MG63 (cell line): ENCODE results near the gene PXYLP1. TPM values are rescaled to one million over a fixed set of nuclear protein-coding genes. Genes with fewer than 3 reads are reported as not detected.

ENCODE experiments used
- DNase-seq: peaks from one replicate; pipeline ENCODE4 v3.0.0-alpha.2; 2020
- H3K27me3 ChIP-seq: fragments of 250-450 bp; sonication (Bioruptor Pico); 2 replicates; pipeline ENCODE4 v1.5.1; 2020; ENCODE audit warnings: mild to moderate bottlenecking, moderate library complexity
- H3K36me3 ChIP-seq: fragments of 250-450 bp; sonication (Bioruptor Pico); 2 replicates; pipeline ENCODE4 v1.5.1; 2020; ENCODE audit warnings: mild to moderate bottlenecking, moderate library complexity
- H3K4me3 ChIP-seq: fragments of 250-450 bp; sonication (Bioruptor Pico); 2 replicates; pipeline ENCODE4 v1.5.1; 2020; ENCODE audit warnings: mild to moderate bottlenecking, moderate library complexity
- H3K9me3 ChIP-seq: fragments of 250-450 bp; sonication (Bioruptor Pico); 2 replicates; pipeline ENCODE4 v1.5.1; 2020; ENCODE audit warnings: mild to moderate bottlenecking, moderate library complexity
- total RNA-seq: library from RNA; depleted of rRNA; stranded (reverse); fragments of >200 nt; shearing (Covaris generic); gene quantifications from 2 replicates; pipeline ENCODE4 v1.2.3, GENCODE V29; 2014; ENCODE audit warnings: low replicate concordance

Gene PXYLP1
- total RNA-seq, 1 experiment from 2014 or later = 39.1 TPM

DNA sequence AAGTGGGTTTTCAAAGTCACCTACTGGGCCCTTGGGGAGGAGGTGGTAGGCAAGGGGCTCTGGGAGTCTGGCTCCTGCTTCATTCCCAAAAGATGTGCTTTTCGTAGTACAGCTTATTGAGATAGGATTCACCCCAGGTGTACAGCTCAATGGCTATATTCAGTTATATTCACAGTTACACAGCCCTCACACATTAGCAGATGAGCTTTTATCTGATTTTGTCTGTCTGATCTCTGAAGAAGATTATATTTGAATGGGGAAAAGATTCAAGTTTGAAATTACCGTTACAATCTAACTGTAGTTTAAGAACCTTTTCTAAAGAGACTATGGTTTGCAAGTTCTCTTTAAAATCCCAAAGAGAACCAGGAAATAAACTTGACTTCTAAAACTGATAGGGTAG is 27.3 kb downstream of the PXYLP1 start:
- peaks cover 2% of the 10 kb centered on the region; the same call in 1 of the 2 replicates for H3K36me3 ChIP-seq

DNA sequence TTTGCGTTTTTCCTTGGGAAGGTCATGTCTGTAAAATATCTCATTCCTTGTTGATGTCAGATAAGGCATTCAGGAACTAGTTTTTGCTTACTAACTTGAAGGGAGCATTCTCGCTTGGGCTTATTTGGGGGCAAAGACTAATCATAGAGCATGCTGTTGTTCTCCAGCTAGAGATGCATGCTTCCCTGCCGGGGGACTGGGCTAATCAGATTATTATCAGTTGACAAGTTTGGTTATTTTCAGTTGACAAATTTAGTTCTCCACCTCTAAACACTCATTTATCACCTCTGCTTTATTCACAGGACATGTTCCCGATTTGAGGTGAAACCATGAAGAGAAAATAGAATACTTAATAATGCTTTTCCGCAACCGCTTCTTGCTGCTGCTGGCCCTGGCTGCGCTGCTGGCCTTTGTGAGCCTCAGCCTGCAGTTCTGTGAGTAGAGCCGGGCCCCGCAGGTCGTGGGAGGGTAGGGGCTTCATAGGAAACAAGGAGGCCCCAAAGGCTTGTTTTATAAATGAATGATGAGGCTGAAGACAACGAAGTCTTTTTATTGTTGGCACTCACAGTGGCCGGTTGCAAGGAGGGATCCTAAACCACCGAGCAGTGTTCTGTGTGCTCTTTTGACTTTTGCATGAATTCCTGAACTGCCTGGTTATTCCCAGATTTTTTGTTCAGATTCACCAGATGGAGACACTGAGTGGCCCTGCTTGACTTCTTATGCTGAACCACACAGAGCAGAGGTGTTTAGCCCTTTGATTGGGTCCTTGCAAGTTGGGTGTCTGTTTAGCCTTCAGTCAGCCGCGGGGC is 28.4 kb downstream of the PXYLP1 start:
- H3K4me3 ChIP-seq = no peak overlapping the region
- H3K27me3 ChIP-seq = no peaks in the 10 kb centered on the region
- DNase-seq = no peak
- no peaks in the 10 kb centered on the region for H3K9me3 ChIP-seq
- peaks cover 5% of the 10 kb centered on the region for H3K36me3 ChIP-seq

More for the DNA sequence above, 27.3 kb downstream of the PXYLP1 start:
- H3K27me3 ChIP-seq = no peaks in the 10 kb centered on the region
- no peak overlapping the region for H3K4me3 ChIP-seq
- DNase-seq = no peak
- no peaks in the 10 kb centered on the region for H3K9me3 ChIP-seq

DNA sequence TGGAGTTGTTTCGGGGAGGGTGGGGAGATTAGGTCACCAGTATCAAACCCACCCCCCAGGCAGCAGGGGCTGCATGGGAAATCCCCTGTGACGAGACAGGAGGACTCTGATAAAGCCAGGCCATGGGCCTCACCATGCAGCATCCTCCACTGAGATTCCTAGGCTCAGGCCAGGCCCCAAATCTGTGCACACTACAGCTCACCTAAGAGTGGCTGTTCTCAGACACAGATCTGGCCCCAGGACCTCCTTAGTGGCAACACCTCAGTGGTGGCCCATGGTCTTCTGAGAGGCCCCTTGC is 29.0 kb downstream of the PXYLP1 start:
- Histone ChIP-seq H3K27me3 (no peaks in the 10 kb centered on the region), H3K36me3 (peaks cover 5% of the 10 kb centered on the region), H3K9me3 (no peaks in the 10 kb centered on the region), H3K4me3 (no peak overlapping the region)
- no peak for DNase-seq

DNA sequence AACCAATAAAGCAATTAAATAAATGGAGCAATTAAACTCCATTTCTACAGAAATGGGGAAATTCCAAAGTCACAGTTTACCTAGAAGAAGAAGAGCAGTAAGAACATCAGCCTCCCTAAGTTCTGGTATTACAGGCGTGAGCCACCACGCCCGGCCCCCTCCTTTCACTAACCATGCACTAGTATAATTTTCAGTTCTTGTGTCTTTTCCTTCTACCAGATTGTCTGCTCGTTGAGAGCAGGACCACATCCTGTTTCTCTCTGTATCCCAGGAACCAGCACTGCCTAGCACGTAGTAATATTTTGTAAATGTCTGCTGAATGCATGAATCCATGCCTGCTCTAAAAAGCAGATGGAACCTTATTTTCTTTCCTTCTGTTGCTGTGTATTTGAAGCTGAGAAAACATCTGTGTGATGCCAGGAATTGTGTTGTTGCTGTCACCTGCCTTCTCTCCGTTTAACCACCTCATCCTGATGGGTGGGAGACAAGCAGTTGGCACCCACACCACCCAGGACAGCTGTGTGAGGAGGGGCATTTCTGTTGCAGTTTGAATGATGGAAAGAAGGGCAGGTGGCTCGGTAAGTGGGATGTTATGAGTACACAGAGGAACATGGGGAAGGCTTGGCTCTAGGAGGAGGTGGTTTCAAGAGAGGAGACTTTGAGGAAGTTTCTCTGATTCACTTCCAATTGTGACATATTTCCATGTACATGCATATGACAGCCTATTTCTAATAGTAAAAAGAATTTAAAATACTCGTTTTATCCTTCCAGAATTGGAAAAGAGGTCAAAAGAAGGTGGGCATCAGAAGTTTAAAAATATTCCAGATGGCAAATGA is 30.1 kb downstream of the PXYLP1 start:
- no peak for DNase-seq

DNA sequence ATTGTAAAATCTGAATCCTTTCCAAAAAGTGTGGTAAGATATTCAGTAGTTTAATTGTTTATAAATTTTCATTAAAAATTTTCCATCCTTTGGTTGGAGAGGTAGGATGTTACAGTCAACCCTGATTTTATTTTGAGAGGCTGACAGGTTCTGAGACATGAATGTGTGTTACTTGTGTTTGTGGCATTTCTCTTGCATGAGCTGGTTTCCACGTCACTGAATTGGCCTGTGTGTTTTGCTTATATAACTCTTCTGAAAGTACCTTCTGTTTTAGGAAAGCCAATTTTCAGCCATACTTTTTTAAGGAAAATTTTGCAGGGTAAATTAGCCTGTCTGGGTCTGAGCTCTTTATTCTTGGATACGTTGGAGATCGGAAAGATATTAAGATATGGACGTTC is 30.7 kb downstream of the PXYLP1 start:
- peak; percentile 28 for DNase-seq
- Histone ChIP-seq H3K9me3 (no peaks in the 10 kb centered on the region), H3K4me3 (no peak overlapping the region), H3K36me3 (peaks cover 3% of the 10 kb centered on the region), H3K27me3 (no peaks in the 10 kb centered on the region)

More for the DNA sequence above, 30.1 kb downstream of the PXYLP1 start:
- H3K27me3 ChIP-seq = no peaks in the 10 kb centered on the region
- no peak overlapping the region for H3K4me3 ChIP-seq
- no peaks in the 10 kb centered on the region for H3K9me3 ChIP-seq
- peaks cover 3% of the 10 kb centered on the region for H3K36me3 ChIP-seq

DNA sequence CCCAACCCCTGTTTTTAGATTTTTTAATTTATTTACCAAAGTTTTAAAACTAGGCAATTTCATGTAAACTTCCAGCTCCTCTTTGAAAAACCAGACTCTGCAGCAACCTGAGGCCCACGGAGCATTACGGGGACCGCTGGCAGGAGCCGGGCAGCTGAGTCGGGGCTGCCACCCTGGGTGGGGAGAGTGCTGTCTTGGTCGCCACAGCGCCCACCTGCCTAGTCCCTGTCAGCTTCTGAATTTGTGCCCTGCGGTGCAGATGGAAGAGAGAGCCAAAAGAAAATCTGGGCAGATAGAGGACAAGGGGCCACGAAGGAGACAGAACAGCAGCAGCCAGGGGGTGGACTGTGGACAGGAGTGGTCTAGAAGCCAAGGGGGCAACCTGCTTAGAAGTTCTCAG is 34.6 kb downstream of the PXYLP1 start:
- DNase-seq = no peak

DNA sequence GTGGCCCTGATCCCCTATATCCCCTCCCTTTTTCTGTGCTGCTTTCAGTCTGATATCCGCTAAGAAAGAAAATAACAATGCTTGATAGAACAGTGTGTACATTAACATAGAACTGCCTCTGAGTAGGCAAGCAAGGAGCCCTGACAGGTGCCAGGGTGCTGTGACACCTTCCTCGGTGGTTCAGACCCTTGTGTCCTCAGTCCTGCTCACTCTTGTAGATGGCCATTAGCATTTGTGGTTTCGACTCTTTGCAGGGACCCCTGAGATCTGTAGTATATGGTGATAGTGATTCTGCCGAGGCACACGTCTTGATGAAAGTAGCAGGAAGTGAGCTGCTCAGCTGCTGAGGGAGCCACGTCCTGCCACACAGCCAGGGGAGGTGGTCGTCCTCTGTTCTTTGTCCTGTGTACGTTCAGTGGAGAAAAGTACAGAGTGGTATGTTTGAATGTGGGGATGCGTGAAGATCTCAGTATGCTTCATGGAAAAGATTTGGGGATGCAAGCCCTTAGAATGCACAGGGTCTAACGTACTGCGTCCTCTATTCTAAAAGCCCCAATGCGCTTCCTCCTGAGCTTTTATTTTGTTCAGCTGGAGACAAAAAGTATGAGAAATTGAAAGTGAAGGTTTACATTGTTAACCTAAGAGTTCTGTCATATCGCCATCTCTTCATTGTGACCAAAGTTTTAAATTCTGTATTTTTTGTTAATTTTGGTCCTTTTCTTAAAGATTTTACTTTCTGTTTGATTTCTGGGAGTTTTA is 35.4 kb downstream of the PXYLP1 start:
- DNase-seq = no peak
- Histone ChIP-seq H3K4me3 (no peak overlapping the region), H3K9me3 (no peaks in the 10 kb centered on the region)

More for the DNA sequence above, 34.6 kb downstream of the PXYLP1 start:
- Histone ChIP-seq H3K4me3 (no peak overlapping the region), H3K27me3 (no peaks in the 10 kb centered on the region), H3K36me3 (peaks cover 3% of the 10 kb centered on the region), H3K9me3 (no peaks in the 10 kb centered on the region)

DNA sequence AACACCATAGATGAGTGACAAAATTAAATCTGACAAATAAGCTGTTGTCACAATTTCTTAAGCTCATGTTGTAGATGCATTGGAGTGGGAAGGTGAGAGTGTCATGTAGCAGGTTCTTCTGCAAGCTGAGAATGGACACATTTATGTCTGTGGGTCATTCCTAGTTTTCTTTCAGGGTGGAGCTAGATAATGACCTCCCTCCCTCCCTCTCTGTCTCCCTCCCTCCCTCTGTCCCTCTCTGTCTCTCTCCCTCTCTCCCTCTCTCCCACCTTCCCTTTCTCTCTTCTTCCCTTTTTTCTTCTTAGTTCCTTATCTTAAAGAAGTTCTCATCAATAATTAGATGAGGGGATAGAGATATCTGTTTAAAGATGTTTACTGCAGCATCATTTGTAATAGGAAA is 36.0 kb downstream of the PXYLP1 start:
- no peak for DNase-seq

More for the DNA sequence above, 35.4 kb downstream of the PXYLP1 start:
- Histone ChIP-seq H3K36me3 (peaks cover 3% of the 10 kb centered on the region), H3K27me3 (no peaks in the 10 kb centered on the region)

DNA sequence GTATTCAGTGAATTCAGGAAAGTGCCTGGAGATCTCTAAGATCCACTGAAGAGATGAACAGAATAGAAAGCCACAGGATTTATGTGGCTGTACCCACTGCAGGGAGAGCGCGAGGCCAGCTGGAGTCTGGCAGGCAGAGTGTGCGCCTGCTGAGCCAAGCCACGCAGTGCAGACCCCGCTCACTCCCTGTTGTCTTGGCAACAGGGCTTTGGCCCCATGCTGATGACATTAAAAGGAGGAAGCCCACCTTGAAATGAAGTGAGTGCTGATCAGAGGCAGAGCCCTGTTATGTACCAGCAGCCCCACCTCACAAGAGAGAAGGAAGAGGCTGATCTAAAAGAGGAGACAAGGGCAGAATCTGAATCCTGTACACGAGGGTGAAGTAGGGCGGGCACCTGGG is 36.7 kb downstream of the PXYLP1 start:
- DNase-seq = no peak
- peaks cover 3% of the 10 kb centered on the region for H3K36me3 ChIP-seq
- no peaks in the 10 kb centered on the region for H3K9me3 ChIP-seq
- H3K4me3 ChIP-seq = no peak overlapping the region
- H3K27me3 ChIP-seq = no peaks in the 10 kb centered on the region

More for the DNA sequence above, 36.0 kb downstream of the PXYLP1 start:
- H3K27me3 ChIP-seq = no peaks in the 10 kb centered on the region
- peaks cover 3% of the 10 kb centered on the region for H3K36me3 ChIP-seq
- no peak overlapping the region for H3K4me3 ChIP-seq
- H3K9me3 ChIP-seq = no peaks in the 10 kb centered on the region

DNA sequence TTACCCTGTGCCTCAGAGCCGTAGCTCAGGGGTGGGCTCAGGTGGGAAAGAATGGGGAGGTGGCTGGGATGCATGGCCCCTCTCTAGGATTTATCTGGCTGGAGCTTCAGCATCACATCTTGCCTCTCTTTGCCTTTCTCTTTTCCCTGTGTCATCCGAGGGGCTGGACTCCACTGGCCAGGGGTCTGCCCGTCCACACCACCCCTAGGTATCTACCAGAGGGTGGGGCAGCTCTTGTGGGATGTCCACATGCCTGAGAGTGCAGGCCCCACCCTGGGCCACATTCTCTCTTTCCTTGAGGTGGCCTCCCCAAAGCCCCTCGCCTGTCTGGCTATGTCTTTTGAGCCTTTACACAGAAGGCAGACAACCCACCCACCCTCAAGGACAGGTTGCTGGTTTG is 37.2 kb downstream of the PXYLP1 start:
- no peak for DNase-seq
- H3K36me3 ChIP-seq = peaks cover 3% of the 10 kb centered on the region
- H3K9me3 ChIP-seq = no peaks in the 10 kb centered on the region

DNA sequence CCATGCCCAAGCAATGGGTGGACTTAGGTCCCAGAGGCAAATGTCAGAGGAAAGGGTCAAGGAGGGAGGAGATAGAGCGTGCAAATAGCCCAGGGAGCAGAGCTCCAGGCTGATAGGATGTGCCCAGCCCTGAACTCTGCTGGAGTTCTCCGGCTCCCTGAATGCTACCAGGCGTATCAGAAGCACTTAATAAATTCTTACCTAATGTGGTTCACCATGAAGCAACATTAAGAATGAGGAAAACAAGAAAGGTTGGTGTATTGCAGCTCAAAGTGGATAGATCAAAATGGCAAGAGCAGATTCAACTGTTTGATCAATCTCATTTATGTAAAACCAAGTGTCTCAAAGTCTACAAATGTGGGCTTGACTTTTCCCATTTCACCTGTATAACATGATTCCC is 38.3 kb downstream of the PXYLP1 start:
- no peaks in the 10 kb centered on the region for H3K27me3 ChIP-seq
- H3K4me3 ChIP-seq = no peak overlapping the region
- no peaks in the 10 kb centered on the region for H3K9me3 ChIP-seq
- no peaks in the 10 kb centered on the region; the same call in none of the 2 replicates for H3K36me3 ChIP-seq
- no peak for DNase-seq

More for the DNA sequence above, 37.2 kb downstream of the PXYLP1 start:
- no peak overlapping the region for H3K4me3 ChIP-seq
- no peaks in the 10 kb centered on the region for H3K27me3 ChIP-seq

DNA sequence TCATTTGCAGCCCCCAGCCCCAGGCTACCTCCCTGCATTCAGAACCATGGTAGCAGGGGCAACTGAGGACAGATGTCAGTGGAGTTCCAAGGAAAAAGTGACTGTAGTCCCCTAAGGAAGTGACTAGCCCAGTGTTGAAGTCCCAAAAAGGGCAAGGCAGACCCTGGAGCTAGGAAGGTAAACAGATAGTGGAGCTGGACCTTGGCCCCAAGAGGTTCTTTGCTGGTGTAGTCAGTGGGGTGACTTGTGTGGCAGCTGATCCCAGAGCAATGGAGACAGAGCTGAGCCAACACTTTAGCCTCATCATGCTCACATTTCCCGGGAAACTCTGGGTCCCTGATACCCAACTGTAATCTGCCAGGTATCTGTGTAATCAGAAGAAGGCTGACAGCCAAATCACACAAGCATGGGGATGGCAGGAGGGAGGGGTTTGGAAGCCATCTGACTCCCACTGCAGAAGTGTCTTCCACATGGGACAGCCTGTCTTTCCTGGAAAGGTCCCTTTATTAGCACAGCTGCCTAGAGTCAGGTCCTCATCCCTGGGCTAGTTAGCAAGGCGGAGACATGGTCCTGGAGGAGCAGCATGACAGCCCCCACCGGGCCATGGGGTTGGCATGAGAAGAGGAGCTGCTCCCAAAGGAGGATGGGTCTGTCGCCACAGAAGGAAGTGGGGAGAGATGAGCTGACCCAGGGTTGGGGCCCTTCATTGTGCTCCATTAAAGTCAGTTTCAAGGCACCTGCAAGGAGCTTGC is 39.8 kb downstream of the PXYLP1 start:
- Histone ChIP-seq H3K4me3 (no peak overlapping the region), H3K36me3 (no peaks in the 10 kb centered on the region; the same call in none of the 2 replicates), H3K27me3 (no peaks in the 10 kb centered on the region), H3K9me3 (no peaks in the 10 kb centered on the region)
- no peak for DNase-seq

DNA sequence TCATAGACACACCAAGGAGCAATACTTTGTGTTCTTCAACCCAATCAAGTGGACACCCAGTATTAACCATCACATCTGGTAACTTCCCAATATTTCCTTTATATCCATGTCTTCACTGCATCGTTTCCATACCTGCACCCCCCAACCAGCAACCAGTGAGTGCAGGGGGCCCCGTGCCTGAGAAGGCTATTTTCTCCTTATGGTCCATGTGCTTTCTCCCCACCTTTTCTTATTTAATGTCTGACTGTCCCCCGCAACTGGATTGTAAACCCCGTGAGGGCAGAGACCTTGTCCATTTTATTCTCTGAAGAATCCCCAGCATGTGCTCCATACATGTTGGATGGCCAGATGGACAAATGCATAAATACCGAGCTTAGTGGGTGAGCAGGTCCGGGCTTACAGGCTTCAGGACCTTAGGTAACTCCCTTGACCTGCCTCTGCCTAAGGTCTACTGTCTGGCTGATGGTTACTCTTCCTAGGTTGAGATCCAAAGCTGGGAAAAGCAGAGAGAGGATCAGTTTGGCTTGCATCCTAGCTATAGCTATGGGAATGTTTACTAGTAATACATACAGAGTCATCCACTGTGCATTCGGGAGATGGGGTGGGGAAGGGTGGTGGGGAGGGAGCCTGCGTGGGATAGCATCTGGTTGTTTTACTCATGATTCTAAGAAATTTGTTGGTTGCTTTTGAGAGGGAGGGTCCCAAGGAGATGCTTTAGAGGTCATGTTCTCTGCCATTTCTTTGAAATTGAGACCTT is 41.5 kb downstream of the PXYLP1 start:
- Histone ChIP-seq H3K36me3 (no peaks in the 10 kb centered on the region; the same call in none of the 2 replicates), H3K27me3 (no peaks in the 10 kb centered on the region), H3K4me3 (no peak overlapping the region), H3K9me3 (no peaks in the 10 kb centered on the region)
- no peak for DNase-seq

DNA sequence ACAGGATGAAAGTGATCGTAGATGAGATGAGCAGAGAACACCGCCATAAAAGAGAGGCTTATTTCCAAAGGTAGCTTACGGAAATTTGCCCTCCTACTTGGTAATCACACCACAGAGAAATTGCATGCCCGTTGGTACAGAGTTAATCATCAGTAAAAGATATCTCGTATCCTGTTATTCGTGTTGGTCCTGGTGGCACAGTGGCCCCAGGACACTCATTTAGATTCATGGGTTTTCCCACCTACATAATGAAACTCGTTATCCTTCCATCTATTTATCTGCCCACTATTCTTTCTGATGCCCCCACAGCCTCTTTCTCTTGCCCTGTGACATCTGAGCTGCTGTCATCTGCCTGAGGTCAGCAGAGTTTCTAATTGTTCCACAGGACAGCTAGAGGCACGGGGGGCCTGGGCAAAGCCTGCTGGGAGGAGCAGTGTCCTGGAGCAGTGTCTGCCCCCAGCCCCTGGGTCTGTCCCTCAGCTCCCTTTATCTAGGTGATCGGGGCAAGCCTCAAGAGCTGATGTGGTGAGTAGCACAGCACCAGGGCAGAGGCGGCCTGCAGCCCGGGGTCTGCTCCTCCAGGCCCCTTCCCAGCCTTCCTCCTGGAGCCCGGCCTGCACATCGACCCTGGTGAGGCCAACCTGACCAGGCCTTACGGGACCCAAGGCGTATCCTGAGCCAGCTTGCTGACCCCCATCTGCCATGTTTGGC is 42.2 kb downstream of the PXYLP1 start:
- Histone ChIP-seq H3K27me3 (no peaks in the 10 kb centered on the region), H3K36me3 (peaks cover 5% of the 10 kb centered on the region), H3K4me3 (no peak overlapping the region), H3K9me3 (no peaks in the 10 kb centered on the region)
- DNase-seq = no peak

DNA sequence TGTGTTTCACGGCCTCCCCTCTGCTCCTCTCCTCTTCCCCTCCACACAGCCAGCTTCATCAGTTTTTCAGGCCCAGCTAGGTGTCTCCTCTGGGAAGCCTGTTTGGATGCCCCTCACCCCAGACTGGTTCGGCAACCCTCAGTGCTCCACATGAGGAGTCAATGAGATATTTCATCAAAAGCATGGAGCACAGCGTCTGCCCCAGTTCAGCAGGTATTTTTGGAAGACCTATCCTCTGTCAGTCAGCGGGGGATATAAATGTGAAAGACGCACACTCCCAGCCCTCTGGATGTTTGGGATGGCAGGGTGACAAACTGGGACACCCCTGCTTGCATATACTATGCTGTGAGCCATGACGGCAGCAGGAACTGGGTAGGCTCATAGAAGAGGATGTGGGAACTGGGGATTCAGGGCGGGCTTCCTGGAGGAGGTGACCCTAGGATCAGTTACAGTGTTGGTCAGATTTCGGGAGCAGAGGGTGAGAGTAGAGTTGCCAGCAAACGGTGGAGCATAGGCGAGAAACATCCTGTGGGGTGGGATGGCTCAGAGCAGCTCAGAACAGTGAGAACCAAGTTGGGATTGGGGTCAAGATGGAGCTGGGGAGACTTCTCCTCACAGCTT is 42.9 kb downstream of the PXYLP1 start:
- H3K36me3 ChIP-seq = peaks cover 11% of the 10 kb centered on the region
- no peaks in the 10 kb centered on the region for H3K27me3 ChIP-seq
- no peak overlapping the region for H3K4me3 ChIP-seq
- DNase-seq = no peak
- H3K9me3 ChIP-seq = no peaks in the 10 kb centered on the region
